Measurements from ENCODE around the gene DCDC2B. TPM values are rescaled to one million over a fixed set of nuclear protein-coding genes. Genes with fewer than 3 reads are reported as not detected.

Gene DCDC2B
- total RNA-seq, 6 experiments from 2014 or later: not detected

- intact Hi-C loops (cut with DNase I): no loop called here
- TF ChIP-seq CTCF (IDR thresholded peaks at IDR 0.05) (peak in 3 of 4 donors; percentile 29 to 34 (median 33)), POLR2A (IDR thresholded peaks at IDR 0.05) (peak; percentile 46)
- Histone ChIP-seq H3K27ac (peak overlapping the region; percentile 52 to 68 (median 55)), H3K27me3 (no peaks in the 10 kb centered on the region), H3K4me1 (peaks cover 0 to 13% (median 6%) of the 10 kb centered on the region in 4 donors), H3K4me3 (peak overlapping the region; percentile 49 to 57 (median 54)), H3K9me3 (no peaks in the 10 kb centered on the region), H3K36me3 (no peaks in the 10 kb centered on the region)
- ATAC-seq: peak; percentile 79 to 84 (median 80)
- 4% methylated on average over 35 of the region's 62 CpGs for WGBS (ENCODE audit: insufficient coverage, low coverage, low lambda C conversion rate, missing lambda C conversion rate)
- DNase-seq: peak; percentile 65 to 76 (median 67)
These were observed 31.5 kb downstream of the DCDC2B start for GRCh38 chr1:32240140-32240951.

- TF ChIP-seq POLR2A (IDR thresholded peaks at IDR 0.05) (peak; percentile 11), CTCF (IDR thresholded peaks at IDR 0.05) (no peak)
- intact Hi-C loops (cut with DNase I): no loop called here
- Histone ChIP-seq H3K4me3 (peak overlapping the region; percentile 49 to 57 (median 54)), H3K4me1 (peaks cover 0 to 13% (median 6%) of the 10 kb centered on the region in 4 donors), H3K27ac (peak overlapping the region; percentile 52 to 68 (median 55)), H3K27me3 (no peaks in the 10 kb centered on the region), H3K36me3 (no peaks in the 10 kb centered on the region), H3K9me3 (no peaks in the 10 kb centered on the region)
- ATAC-seq (peak; percentile 55 to 71 (median 63)), DNase-seq (peak in 2 of 3 donors; percentile 66)
- 1% methylated on average over 16 of the region's 55 CpGs for WGBS (ENCODE audit: insufficient coverage, low coverage, low lambda C conversion rate, missing lambda C conversion rate)
These were observed 32.3 kb downstream of the DCDC2B start for GRCh38 chr1:32241001-32241763.

GRCh38 chr1:32242341-32242851, 33.5 kb downstream of the DCDC2B start:
- DNase-seq (no peak), ATAC-seq (no peak)
- Histone ChIP-seq H3K27me3 (no peaks in the 10 kb centered on the region), H3K27ac (peak overlapping the region in 1 of 3 donors; percentile 68), H3K4me1 (peaks cover 0 to 13% (median 6%) of the 10 kb centered on the region in 4 donors), H3K4me3 (no peak overlapping the region), H3K36me3 (no peaks in the 10 kb centered on the region), H3K9me3 (no peaks in the 10 kb centered on the region)
- intact Hi-C loops (cut with DNase I): no loop called here
- no peak for TF ChIP-seq POLR2A (IDR thresholded peaks at IDR 0.05)
- TF ChIP-seq CTCF (IDR thresholded peaks at IDR 0.05): no peak
- 47% methylated on average over 6 of the region's 7 CpGs for WGBS (ENCODE audit: insufficient coverage, low coverage, low lambda C conversion rate, missing lambda C conversion rate)

GRCh38 chr1:32246888-32247273, 38.0 kb downstream of the DCDC2B start, which contains the start of gene FAM167B:
Gene FAM167B, plus strand, starts transcription at chr1:32247222. Its CDS starts 200 bp downstream, at chr1:32247422.
- Histone ChIP-seq H3K27ac (peak within 1 kb of the TSS; percentile 37 to 54 (median 40)), H3K4me1 (peaks cover 0 to 16% (median 4%) of the 10 kb centered on the region in 4 donors), H3K27me3 (no peaks in the 10 kb centered on the region), H3K4me3 (no peak within 1 kb of the TSS), H3K9me3 (no peaks in the 10 kb centered on the region), H3K36me3 (no peaks in the 10 kb centered on the region)
- DNase-seq (peak in 2 of 3 donors; percentile 34 to 59), ATAC-seq (peak; percentile 42 to 66 (median 48))
- intact Hi-C loops (cut with DNase I): no loop called here
- no CpG with 5 or more reads among the region's 3 CpGs for WGBS (ENCODE audit: insufficient coverage, low coverage, low lambda C conversion rate, missing lambda C conversion rate)
- no peak for TF ChIP-seq CTCF (IDR thresholded peaks at IDR 0.05)
- no peak for TF ChIP-seq POLR2A (IDR thresholded peaks at IDR 0.05)

All from right lobe of liver (tissue), 6 donors.